Naive B cell (primary cell): ENCODE results near the gene PTPRJ. TPM values are rescaled to one million over a fixed set of nuclear protein-coding genes. Genes with fewer than 3 reads are reported as not detected.
"Not testable (repeated sequence)": the region's sequence is repeated elsewhere in the genome, so short reads cannot be mapped to it uniquely, and the experiment has no call there.

Experiments
- ATAC-seq, 2 donors: fragments of 150-1000 bp; cut with Tn5 transposase; 2 replicates each; pipeline ENCODE4 v1.10.0; 2021; ENCODE audit warnings: low read depth in 2 of 2, mild to moderate bottlenecking in 2 of 2, moderate library complexity in 2 of 2
- DNase-seq: peaks from one replicate; pipeline ENCODE4 v3.0.0; 2022
- H3K27ac Mint-ChIP-seq, 6 donors: one replicate each; pipeline ENCODE4 v1.8.0; 2020 to 2022; ENCODE audit warnings: mild to moderate bottlenecking in 6 of 6, mixed read lengths in 6 of 6, moderate library complexity in 5 of 6, inconsistent platforms in 2 of 6
- H3K27me3 Mint-ChIP-seq, 3 donors: one replicate each; pipeline ENCODE4 v1.8.0; 2021 to 2022; ENCODE audit warnings: mixed read lengths in 3 of 3, mild to moderate bottlenecking in 1 of 3
- H3K36me3 Mint-ChIP-seq, 2 donors: one replicate each; pipeline ENCODE4 v1.8.0; 2020 to 2022; ENCODE audit warnings: mixed read lengths in 2 of 2, inconsistent platforms in 1 of 2, mild to moderate bottlenecking in 1 of 2
- H3K4me1 Mint-ChIP-seq, 3 donors: one replicate each; pipeline ENCODE4 v1.8.0; 2020 to 2022; ENCODE audit warnings: mixed read lengths in 3 of 3, inconsistent platforms in 1 of 3, mild to moderate bottlenecking in 1 of 3, moderate library complexity in 1 of 3
- H3K4me3 Mint-ChIP-seq, 8 donors: one replicate each; pipeline ENCODE4 v1.8.0; 2020 to 2022; ENCODE audit warnings: mild to moderate bottlenecking in 8 of 8, mixed read lengths in 8 of 8, moderate library complexity in 8 of 8, inconsistent platforms in 2 of 8
- H3K9me3 Mint-ChIP-seq, 7 donors: one replicate each; pipeline ENCODE4 v1.8.0; 2020 to 2022; ENCODE audit warnings: mixed read lengths in 7 of 7, mild to moderate bottlenecking in 5 of 7, inconsistent platforms in 2 of 7, moderate library complexity in 1 of 7
- polyA plus RNA-seq, 6 donors: library from polyadenylated mRNA; unstranded; fragments of 300-500 nt; fragmentation: Illumina TruSeq; gene quantifications; one replicate each; pipeline ENCODE4 v1.2.3, GENCODE V29; 2021; ENCODE audit warnings: low read depth in 6 of 6

The PTPRJ gene
- 10 to 100 TPM in 4 of 6 donors, 1 to 10 TPM in 2; 4.3 to 15.1 (median 11.6) TPM for polyA plus RNA-seq

- Mint-ChIP-seq H3K4me3 (peak within 1 kb of the TSS; percentile 81 to 96 (median 90)), H3K4me1 (peaks cover 26 to 46% (median 41%) of the 10 kb centered on the region in 3 donors), H3K36me3 (no peaks in the 10 kb centered on the region), H3K9me3 (no peaks in the 10 kb centered on the region), H3K27ac (peak within 1 kb of the TSS in 3 of 6 donors; percentile 12 to 68 (median 40)), H3K27me3 (no peaks in the 10 kb centered on the region)
- ATAC-seq (peak; percentile 75), DNase-seq (peak; percentile 56)
These were observed at the start of gene PTPRJ for GRCh38 chr11:47980088-47980906. Gene PTPRJ, plus strand, starts transcription at chr11:47980559. Its CDS starts 354 bp downstream, at chr11:47980913.

GRCh38 chr11:47932544-47932943 lies 47.8 kb upstream of the PTPRJ start:
- no peak for ATAC-seq
- H3K27me3 Mint-ChIP-seq: no peaks in the 10 kb centered on the region
- H3K4me1 Mint-ChIP-seq: peaks cover 33 to 63% (median 60%) of the 10 kb centered on the region in 3 donors
- DNase-seq: no peak
- no peak overlapping the region for H3K4me3 Mint-ChIP-seq
- no peak overlapping the region for H3K27ac Mint-ChIP-seq
- H3K9me3 Mint-ChIP-seq: peaks cover 0 to 2% (median 0%) of the 10 kb centered on the region in 7 donors
- H3K36me3 Mint-ChIP-seq: no peaks in the 10 kb centered on the region

DNA sequence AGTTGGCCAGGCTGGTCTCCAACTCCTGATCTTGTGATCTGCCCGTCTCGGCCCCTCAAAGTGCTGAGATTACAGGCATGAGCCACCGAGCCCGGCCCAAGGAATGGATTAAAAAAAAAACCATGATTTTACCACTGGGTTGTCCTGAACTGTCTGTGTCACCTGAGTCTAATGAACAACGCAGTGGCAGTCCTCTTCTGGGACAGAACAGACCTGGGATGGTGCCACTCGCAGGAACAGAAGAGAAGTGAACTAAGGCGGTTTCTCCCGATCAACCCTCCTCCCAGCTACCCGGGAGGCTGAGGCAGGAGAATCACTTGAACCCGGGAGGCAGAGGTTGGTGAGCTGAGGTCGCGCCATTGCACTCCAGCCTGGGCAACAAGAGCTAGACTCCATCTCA lies 46.6 kb upstream of the PTPRJ start:
- not testable (repeated sequence) for DNase-seq, H3K9me3 Mint-ChIP-seq, H3K36me3 Mint-ChIP-seq, H3K27me3 Mint-ChIP-seq
- peaks cover 28 to 65% (median 60%) of the 10 kb centered on the region in 3 donors for H3K4me1 Mint-ChIP-seq
- peak overlapping the region in 5 of 6 donors; percentile 66 to 93 (median 81) for H3K27ac Mint-ChIP-seq
- ATAC-seq: peak; percentile 32 to 37
- H3K4me3 Mint-ChIP-seq: peak overlapping the region in 3 of 8 donors; percentile 22 to 51 (median 33)

GRCh38 chr11:47938791-47939560 lies 41.4 kb upstream of the PTPRJ start:
- ATAC-seq: no peak
- H3K27me3 Mint-ChIP-seq: no peaks in the 10 kb centered on the region
- H3K9me3 Mint-ChIP-seq: no peaks in the 10 kb centered on the region
- DNase-seq: no peak
- no peaks in the 10 kb centered on the region for H3K36me3 Mint-ChIP-seq
- no peak overlapping the region for H3K4me3 Mint-ChIP-seq
- peak overlapping the region in 2 of 6 donors; percentile 5 to 57 for H3K27ac Mint-ChIP-seq
- peaks cover 31 to 54% (median 53%) of the 10 kb centered on the region in 3 donors for H3K4me1 Mint-ChIP-seq

GRCh38 chr11:47940904-47941649 lies 39.3 kb upstream of the PTPRJ start:
- ATAC-seq (no peak), DNase-seq (no peak)
- no peaks in the 10 kb centered on the region for H3K27me3 Mint-ChIP-seq
- peak overlapping the region in 2 of 6 donors; percentile 41 to 70 for H3K27ac Mint-ChIP-seq
- H3K36me3 Mint-ChIP-seq: no peaks in the 10 kb centered on the region
- H3K4me3 Mint-ChIP-seq: no peak overlapping the region
- no peaks in the 10 kb centered on the region for H3K9me3 Mint-ChIP-seq
- peaks cover 24 to 42% (median 38%) of the 10 kb centered on the region in 3 donors for H3K4me1 Mint-ChIP-seq

DNA sequence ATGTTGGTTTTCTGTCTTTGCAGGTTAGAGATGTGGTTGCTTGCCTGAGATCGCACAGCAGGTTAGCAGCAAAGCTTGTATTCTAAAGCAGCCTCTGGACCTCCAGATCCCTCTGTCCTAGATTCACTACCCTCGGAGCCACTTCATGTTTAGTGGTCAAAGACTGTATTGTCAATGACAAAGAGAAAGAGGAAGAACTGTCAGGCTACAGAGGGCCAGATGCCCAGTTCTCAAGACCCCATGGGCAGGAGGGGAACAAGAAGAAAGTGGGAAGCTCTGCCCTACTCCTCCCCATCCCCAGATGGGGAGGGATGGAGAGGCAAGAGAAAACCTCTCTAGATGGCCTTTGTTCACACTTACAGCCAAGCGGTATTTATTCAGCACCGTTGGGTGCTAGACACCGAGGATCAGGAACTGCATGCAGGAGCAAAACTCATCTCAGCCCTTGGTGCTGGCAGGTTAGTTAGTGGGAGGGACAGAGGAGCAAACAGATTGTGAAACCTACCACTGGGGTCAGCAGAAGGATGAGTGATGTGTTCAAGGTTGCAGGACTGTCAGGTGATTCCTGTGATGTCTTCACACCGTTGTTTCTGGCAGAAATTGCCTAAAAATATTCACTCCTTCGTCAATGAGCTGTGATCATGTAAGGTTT lies 38.3 kb upstream of the PTPRJ start:
- Mint-ChIP-seq H3K36me3 (no peaks in the 10 kb centered on the region), H3K4me1 (peaks cover 25 to 40% (median 32%) of the 10 kb centered on the region in 3 donors), H3K9me3 (no peaks in the 10 kb centered on the region), H3K27me3 (no peaks in the 10 kb centered on the region), H3K27ac (peak overlapping the region in 3 of 6 donors; percentile 28 to 75 (median 70)), H3K4me3 (no peak overlapping the region)
- DNase-seq (no peak), ATAC-seq (no peak)

DNA sequence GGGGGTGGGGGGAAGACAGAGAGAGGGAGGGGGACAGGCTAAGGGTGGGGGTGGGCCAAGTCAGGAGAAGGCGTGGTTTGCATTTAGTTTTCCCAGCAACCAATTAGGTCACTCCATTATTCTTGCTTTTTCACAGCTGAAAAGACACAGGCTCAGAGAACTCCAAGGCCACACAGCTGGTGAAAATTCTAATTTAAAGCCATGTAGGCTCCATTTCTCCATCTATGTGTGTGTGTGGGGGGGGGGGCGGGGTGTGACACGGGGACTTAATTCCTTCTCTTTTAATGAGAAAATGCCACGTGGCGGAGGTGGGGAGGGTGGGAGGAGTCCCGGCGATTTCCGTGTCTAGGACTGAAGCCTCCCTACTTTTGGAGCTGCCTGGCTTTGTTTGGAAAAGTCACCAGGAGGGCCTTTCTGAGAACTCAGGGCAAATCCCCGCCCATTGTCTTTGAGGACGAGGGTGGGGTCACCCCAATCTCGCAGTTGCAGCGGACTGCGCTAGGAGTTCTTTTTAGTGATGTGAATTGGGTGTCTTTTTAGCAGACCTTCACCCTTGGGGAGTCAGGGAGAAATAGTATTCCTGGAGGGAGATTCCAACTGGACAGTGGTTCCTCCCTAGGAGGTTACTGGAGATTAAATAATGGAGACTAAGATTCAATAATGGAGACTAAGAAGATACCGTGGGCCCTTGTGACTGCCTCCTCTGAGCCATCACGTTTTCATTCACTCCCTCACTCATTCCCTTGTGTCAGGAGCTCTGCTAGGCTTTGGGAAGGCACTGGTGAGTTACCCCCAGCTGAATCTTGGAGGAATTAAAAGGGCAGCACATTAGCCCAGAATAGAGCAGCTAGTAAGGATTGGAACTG lies 36.4 kb upstream of the PTPRJ start:
- ATAC-seq: no peak
- H3K4me1 Mint-ChIP-seq: peaks cover 32 to 42% (median 33%) of the 10 kb centered on the region in 3 donors

GRCh38 chr11:47944632-47945031 lies 35.7 kb upstream of the PTPRJ start:
- DNase-seq (no peak), ATAC-seq (no peak)
- no peaks in the 10 kb centered on the region for H3K36me3 Mint-ChIP-seq
- H3K9me3 Mint-ChIP-seq: no peaks in the 10 kb centered on the region
- H3K4me3 Mint-ChIP-seq: no peak overlapping the region
- H3K4me1 Mint-ChIP-seq: peaks cover 36 to 49% (median 40%) of the 10 kb centered on the region in 3 donors
- H3K27me3 Mint-ChIP-seq: no peaks in the 10 kb centered on the region
- H3K27ac Mint-ChIP-seq: peak overlapping the region in 1 of 6 donors; percentile 45

More for the DNA sequence above, 36.4 kb upstream of the PTPRJ start:
- Mint-ChIP-seq H3K36me3 (no peaks in the 10 kb centered on the region), H3K27me3 (no peaks in the 10 kb centered on the region), H3K9me3 (no peaks in the 10 kb centered on the region), H3K4me3 (no peak overlapping the region), H3K27ac (no peak overlapping the region)
- DNase-seq: no peak

DNA sequence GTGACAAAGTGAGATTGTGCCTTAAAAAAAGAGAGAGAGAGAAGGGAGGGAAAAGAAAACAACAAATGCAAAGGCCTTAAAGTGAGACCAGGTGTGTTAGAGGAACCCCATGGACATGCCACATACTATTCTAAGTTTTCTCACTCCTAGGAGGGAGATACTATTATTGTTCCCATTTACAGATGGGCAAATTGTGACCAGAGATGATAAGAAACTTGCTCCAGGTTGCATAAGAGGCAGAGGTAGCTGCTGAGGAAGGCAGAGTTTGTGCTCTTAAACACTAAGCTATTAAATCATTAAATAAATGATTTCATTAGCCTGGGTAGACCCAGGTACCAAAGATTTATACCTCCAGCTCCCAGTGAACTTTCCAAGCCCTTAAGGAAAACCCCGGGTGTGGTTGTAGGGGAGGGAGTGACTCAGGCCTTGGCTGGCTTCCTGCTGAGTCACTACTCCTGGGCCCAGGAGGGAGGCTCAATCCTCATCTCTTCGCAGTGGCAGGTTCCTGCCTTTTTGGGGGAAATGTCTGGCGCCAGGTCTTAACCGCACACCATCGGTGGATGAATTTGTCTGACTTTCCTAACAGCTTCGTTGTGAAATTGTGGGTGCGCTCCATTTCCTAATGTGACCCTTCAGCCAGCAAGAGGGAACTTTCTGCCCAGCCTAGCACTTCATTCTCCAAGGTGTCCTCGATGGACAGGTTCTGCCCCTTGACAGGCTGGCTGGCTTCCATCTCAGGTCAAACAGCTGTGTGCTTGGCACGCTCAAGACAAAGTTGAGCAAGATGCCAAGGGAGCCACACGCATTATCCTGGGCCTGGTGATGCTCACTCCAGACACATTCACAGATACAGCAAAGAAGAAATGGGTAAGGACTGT lies 33.4 kb upstream of the PTPRJ start:
- no peaks in the 10 kb centered on the region for H3K36me3 Mint-ChIP-seq
- H3K27me3 Mint-ChIP-seq: no peaks in the 10 kb centered on the region
- ATAC-seq (no peak), DNase-seq (no peak)
- H3K4me3 Mint-ChIP-seq: peak overlapping the region in 2 of 8 donors; percentile 14 to 61
- H3K9me3 Mint-ChIP-seq: no peaks in the 10 kb centered on the region
- peak overlapping the region in 5 of 6 donors; percentile 40 to 94 (median 49) for H3K27ac Mint-ChIP-seq
- peaks cover 44 to 55% (median 52%) of the 10 kb centered on the region in 3 donors for H3K4me1 Mint-ChIP-seq

- Mint-ChIP-seq H3K4me3 (peak overlapping the region in 2 of 8 donors; percentile 41 to 57), H3K36me3 (no peaks in the 10 kb centered on the region), H3K27me3 (no peaks in the 10 kb centered on the region), H3K9me3 (no peaks in the 10 kb centered on the region), H3K27ac (peak overlapping the region in 5 of 6 donors; percentile 44 to 83 (median 68)), H3K4me1 (peaks cover 39 to 50% (median 46%) of the 10 kb centered on the region in 3 donors)
- DNase-seq (no peak), ATAC-seq (no peak)
These were observed 32.2 kb upstream of the PTPRJ start for GRCh38 chr11:47948137-47948536.

- not testable (repeated sequence) for DNase-seq, H3K9me3 Mint-ChIP-seq
These were observed 31.2 kb upstream of the PTPRJ start for GRCh38 chr11:47949001-47949675.

More at GRCh38 chr11:47949001-47949675, 31.2 kb upstream of the PTPRJ start:
- not testable (repeated sequence) for H3K36me3 Mint-ChIP-seq, ATAC-seq, H3K27me3 Mint-ChIP-seq
- H3K4me1 Mint-ChIP-seq: peaks cover 39 to 50% (median 46%) of the 10 kb centered on the region in 3 donors
- peak overlapping the region in 5 of 8 donors; percentile 23 to 62 (median 43) for H3K4me3 Mint-ChIP-seq
- H3K27ac Mint-ChIP-seq: peak overlapping the region in 5 of 6 donors; percentile 49 to 91 (median 68)
